Sciatic nerve (tissue), 2 donors: ENCODE measurements around the gene TAOK2. TPM values are rescaled to one million over a fixed set of nuclear protein-coding genes. Genes with fewer than 3 reads are reported as not detected.

Source experiments
- ATAC-seq: fragments of 200-7000 bp; cut with Tn5 transposase; one replicate; pipeline ENCODE4 v1.9.1; 2020; ENCODE audit warnings: mild to moderate bottlenecking, moderate library complexity
- DNase-seq: peaks from one replicate; pipeline ENCODE4 v3.0.0-alpha.2; 2020; ENCODE audit warnings: low spot score
- intact Hi-C: fragments of 100-400 bp; cut with DNase I; formaldehyde crosslinking; loops from one replicate; pipeline ENCODE4 v1.14.2; 2022
- total RNA-seq: library from RNA; stranded (reverse); fragmentation: NEBNext Ultra II Directional; extraction: Animal tissue kit (Norgen Biotek cat#: 25700); gene quantifications from one replicate; pipeline ENCODE4 v1.2.1, GENCODE V29; 2021
- donor health status: DM: no; HTN: no; CAD: no.
- donor health status: DM: no; HTN: no; CAD: no.

TAOK2 gene
- total RNA-seq, 1 donor from 2014 or later = 51.8 TPM

GRCh38 chr16:29984137-29984763 is 10.6 kb downstream of the TAOK2 start:
- intact Hi-C loops = no loop called here
- no peak for DNase-seq
- ATAC-seq = no peak

GRCh38 chr16:29984764-29985147 is 11.1 kb downstream of the TAOK2 start:
- no peak for DNase-seq
- intact Hi-C loops = no loop called here

GRCh38 chr16:29985271-29985811 is 11.7 kb downstream of the TAOK2 start:
- DNase-seq (no peak), ATAC-seq (no peak)
- intact Hi-C loops = no loop called here

More at GRCh38 chr16:29984764-29985147, 11.1 kb downstream of the TAOK2 start:
- no peak for ATAC-seq

GRCh38 chr16:29986231-29986630 is 12.6 kb downstream of the TAOK2 start:
- ATAC-seq = no peak
- intact Hi-C loops = no loop called here
- DNase-seq = no peak

- DNase-seq (no peak), ATAC-seq (no peak)
- intact Hi-C loops = no loop called here
Measured at GRCh38 chr16:29986931-29987330, 13.3 kb downstream of the TAOK2 start.

GRCh38 chr16:29987371-29988085 is 13.9 kb downstream of the TAOK2 start:
- no peak for DNase-seq
- peak; percentile 14 for ATAC-seq
- intact Hi-C loops = no loop called here

GRCh38 chr16:29988346-29989075 is 14.8 kb downstream of the TAOK2 start:
- intact Hi-C loops = no loop called here
- ATAC-seq = no peak
- no peak for DNase-seq

- DNase-seq (no peak), ATAC-seq (no peak)
- intact Hi-C loops = no loop called here
Measured at GRCh38 chr16:29989111-29989858, 15.6 kb downstream of the TAOK2 start.

- DNase-seq = no peak
- ATAC-seq = no peak
- intact Hi-C loops = no loop called here
Measured at GRCh38 chr16:29990034-29990433, 16.4 kb downstream of the TAOK2 start.

GRCh38 chr16:29990883-29991570 is 17.4 kb downstream of the TAOK2 start:
- no peak for DNase-seq
- intact Hi-C loops = no loop called here
- ATAC-seq = no peak

GRCh38 chr16:29991571-29991904 is 17.9 kb downstream of the TAOK2 start:
- intact Hi-C loops = no loop called here
- ATAC-seq (no peak), DNase-seq (no peak)

- DNase-seq = no peak
- no peak for ATAC-seq
- intact Hi-C loops = no loop called here
Measured at GRCh38 chr16:29992344-29992967, 18.8 kb downstream of the TAOK2 start.

- intact Hi-C loops = no loop called here
- ATAC-seq (no peak), DNase-seq (no peak)
Measured at GRCh38 chr16:29993191-29993902, 19.7 kb downstream of the TAOK2 start.

- intact Hi-C loops = no loop called here
- ATAC-seq = no peak
Measured at GRCh38 chr16:29993903-29994599, 20.4 kb downstream of the TAOK2 start.

GRCh38 chr16:29994600-29995323 is 21.1 kb downstream of the TAOK2 start:
- intact Hi-C loops = no loop called here
- peak; percentile 77 for DNase-seq
- ATAC-seq = peak; percentile 43

More at GRCh38 chr16:29993903-29994599, 20.4 kb downstream of the TAOK2 start:
- no peak for DNase-seq

GRCh38 chr16:29995324-29995910 is 21.7 kb downstream of the TAOK2 start, which contains the start of gene HIRIP3:
TSS of gene HIRIP3 (minus strand) at chr16:29995617. CDS start at chr16:29995605, 12 bp downstream.
- intact Hi-C loops = no loop called here
- peak; percentile 88 for ATAC-seq
- peak; percentile 94 for DNase-seq
